Activated CD4-positive, alpha-beta memory T cell treated with anti-CD3 and anti-CD28 coated beads, Interleukin-2, amount 10 ng/mL, durations not matched to agents 7 days and 5 days (primary cell): Measurements from ENCODE around the gene PDE11A. TPM values are rescaled to one million over a fixed set of nuclear protein-coding genes. Genes with fewer than 3 reads are reported as not detected.

Experiments used
- CTCF ChIA-PET: fragments of 350-600 bp; sonication (Branson Sonifier 250); formaldehyde crosslinking; loops from one replicate; lab custom pipeline; 2021; ENCODE audit warnings: antibody characterized with exemption, inconsistent platforms; lab: Charles Lee
- POLR2A ChIA-PET: fragments of 350-600 bp; sonication (Branson Sonifier 250); formaldehyde crosslinking; loops from one replicate; lab custom pipeline; 2021; ENCODE audit warnings: antibody characterized with exemption; lab: Charles Lee
- DNase-seq: peaks from one replicate; pipeline ENCODE4 v3.0.0-alpha.2; 2020
- H3K27ac Mint-ChIP-seq: one replicate; pipeline ENCODE4 v1.8.0; 2021; ENCODE audit warnings: mild to moderate bottlenecking, mixed read lengths
- H3K27me3 Mint-ChIP-seq: one replicate; pipeline ENCODE4 v1.8.0; 2021; ENCODE audit warnings: mixed read lengths
- H3K36me3 Mint-ChIP-seq: one replicate; pipeline ENCODE4 v1.8.0; 2021; ENCODE audit warnings: low read depth, mixed read lengths
- H3K4me1 Mint-ChIP-seq: one replicate; pipeline ENCODE4 v1.8.0; 2021; ENCODE audit warnings: mixed read lengths
- H3K4me3 Mint-ChIP-seq: one replicate; pipeline ENCODE4 v1.8.0; 2021; ENCODE audit warnings: mild to moderate bottlenecking, mixed read lengths
- H3K9me3 Mint-ChIP-seq: one replicate; pipeline ENCODE4 v1.8.0; 2021; ENCODE audit warnings: mixed read lengths
- total RNA-seq, 2 experiments: library from RNA; stranded (reverse); gene quantifications; one replicate each; pipeline ENCODE4 v1.2.3, GENCODE V29; 2021

Gene PDE11A
- total RNA-seq, 2 experiments from 2014 or later, result not detected

DNA sequence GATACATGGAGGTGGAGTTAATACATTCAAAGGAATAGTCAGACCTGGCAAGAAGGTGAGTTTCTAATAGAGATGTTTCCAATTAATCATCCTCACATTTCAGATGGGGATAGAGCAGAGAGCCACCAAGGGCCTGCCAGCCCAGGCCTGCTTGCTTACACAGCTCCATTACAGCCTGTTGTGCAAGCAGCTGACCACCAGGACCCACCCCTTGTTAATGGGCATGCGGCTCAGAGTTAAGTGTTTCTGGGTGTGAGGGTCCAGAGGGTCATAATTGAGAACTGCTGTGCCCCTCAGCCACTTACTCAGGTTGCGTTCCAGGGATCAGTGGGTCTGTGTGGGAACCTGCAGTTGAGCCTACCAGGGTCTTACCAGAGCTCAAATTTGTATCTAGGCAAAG, 480.2 kb downstream of the PDE11A start:
- H3K27me3 Mint-ChIP-seq, result no peaks in the 10 kb centered on the region
- H3K4me3 Mint-ChIP-seq, result no peak overlapping the region
- H3K27ac Mint-ChIP-seq, result no peak overlapping the region
- H3K36me3 Mint-ChIP-seq, result no peaks in the 10 kb centered on the region
- POLR2A ChIA-PET, result no interaction called here
- CTCF ChIA-PET, result interaction anchor here (1.0 kb wide), 1 partner anchor 12 kb away, joined by 3 read pairs; no protein-coding TSS in a partner anchor
- DNase-seq, result no peak
- no peaks in the 10 kb centered on the region for H3K9me3 Mint-ChIP-seq
- H3K4me1 Mint-ChIP-seq, result no peaks in the 10 kb centered on the region

DNA sequence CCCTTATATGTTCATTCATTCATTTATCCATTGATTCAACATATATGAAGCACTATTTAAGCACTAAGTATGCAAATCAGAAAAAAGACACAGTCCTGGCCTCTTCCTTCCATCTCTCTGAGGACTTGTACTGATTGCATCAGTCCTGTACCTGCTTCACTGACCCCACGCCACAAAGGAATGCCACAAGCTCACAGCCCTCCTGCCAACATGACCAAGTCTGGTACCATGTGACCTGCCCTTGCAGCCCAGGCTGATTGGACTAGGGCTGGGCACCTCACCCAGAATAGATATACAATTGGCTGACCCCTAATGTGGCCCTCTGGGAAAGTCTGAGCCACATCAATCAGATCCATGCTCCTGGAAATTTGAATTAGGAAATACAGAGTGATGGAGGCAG, 483.4 kb downstream of the PDE11A start:
- no peaks in the 10 kb centered on the region for H3K4me1 Mint-ChIP-seq
- CTCF ChIA-PET, result interaction anchor here (0.7 kb wide), 1 partner anchor 22 kb away, joined by 4 read pairs; no protein-coding TSS in a partner anchor

DNA sequence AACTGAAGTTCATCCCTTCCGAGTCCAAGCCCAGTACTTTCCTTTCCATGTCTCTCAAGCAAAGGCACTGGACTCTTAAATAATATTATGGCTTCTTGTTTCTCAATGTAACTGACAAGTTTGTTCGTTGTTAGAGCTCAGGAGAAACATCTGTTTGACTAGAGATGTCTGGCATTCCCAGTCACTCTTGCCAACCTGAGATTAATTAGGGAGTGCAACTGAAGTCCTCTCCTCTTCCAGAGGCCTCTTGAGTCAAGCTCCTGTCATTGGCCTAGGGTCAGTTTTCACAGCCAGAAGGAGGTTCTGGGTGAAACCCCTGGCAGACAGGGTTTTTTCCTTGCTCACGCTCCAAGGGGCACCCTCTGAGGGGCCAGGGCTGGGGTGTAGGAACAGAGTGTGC, 483.9 kb downstream of the PDE11A start:
- no peak for DNase-seq
- ChIA-PET POLR2A (no interaction called here), CTCF (no interaction called here)
- no peak overlapping the region for H3K27ac Mint-ChIP-seq
- H3K36me3 Mint-ChIP-seq, result no peaks in the 10 kb centered on the region
- H3K4me1 Mint-ChIP-seq, result no peaks in the 10 kb centered on the region
- H3K27me3 Mint-ChIP-seq, result no peaks in the 10 kb centered on the region
- no peak overlapping the region for H3K4me3 Mint-ChIP-seq
- no peaks in the 10 kb centered on the region for H3K9me3 Mint-ChIP-seq

More for the DNA sequence above, 483.4 kb downstream of the PDE11A start:
- Mint-ChIP-seq H3K27ac (no peak overlapping the region), H3K9me3 (no peaks in the 10 kb centered on the region), H3K27me3 (no peaks in the 10 kb centered on the region), H3K4me3 (no peak overlapping the region), H3K36me3 (no peaks in the 10 kb centered on the region)
- no peak for DNase-seq
- POLR2A ChIA-PET, result no interaction called here

DNA sequence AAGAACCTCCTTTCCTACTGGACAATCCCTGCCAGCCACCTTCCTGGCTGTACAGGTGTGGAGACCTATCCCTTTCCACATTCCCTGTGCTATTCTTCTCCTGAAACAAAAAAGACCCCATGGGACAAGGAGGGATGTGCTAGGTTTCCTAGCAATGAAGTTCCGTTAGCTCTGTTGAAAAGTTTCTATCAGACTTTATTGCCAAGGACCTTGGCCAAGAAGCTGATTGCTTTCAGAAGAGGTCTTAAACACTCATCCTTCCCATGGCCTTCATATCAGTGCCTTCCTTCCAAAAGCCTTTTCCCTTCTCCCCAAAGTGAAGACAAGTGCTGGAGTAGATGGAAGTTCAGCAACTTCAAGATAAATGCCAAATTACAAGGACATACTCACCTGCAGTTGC, 485.2 kb downstream of the PDE11A start:
- CTCF ChIA-PET, result no interaction called here
- no peak overlapping the region for H3K27ac Mint-ChIP-seq
- POLR2A ChIA-PET, result no interaction called here
- H3K36me3 Mint-ChIP-seq, result no peaks in the 10 kb centered on the region
- no peak for DNase-seq
- H3K9me3 Mint-ChIP-seq, result no peaks in the 10 kb centered on the region
- no peak overlapping the region for H3K4me3 Mint-ChIP-seq
- H3K4me1 Mint-ChIP-seq, result no peaks in the 10 kb centered on the region
- H3K27me3 Mint-ChIP-seq, result no peaks in the 10 kb centered on the region

DNA sequence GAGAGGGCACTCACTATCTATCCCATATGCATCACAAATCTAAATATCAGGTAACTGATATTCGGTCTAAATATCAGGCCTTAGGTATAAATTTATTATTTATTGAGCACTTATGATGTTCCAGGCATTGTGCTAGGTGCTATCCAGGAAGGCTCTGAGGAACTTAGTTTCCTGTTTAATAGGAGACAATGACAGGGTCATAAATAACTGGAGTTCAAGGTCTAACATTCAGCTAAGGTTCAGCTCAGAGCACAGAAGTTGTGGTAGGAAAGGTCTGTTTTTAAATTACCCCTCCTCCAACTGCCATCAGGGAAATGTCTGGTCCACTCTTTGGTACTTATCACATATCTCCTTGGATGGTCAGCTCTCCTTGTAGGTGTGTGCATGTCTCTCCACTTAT, 486.4 kb downstream of the PDE11A start:
- no peaks in the 10 kb centered on the region for H3K27me3 Mint-ChIP-seq
- POLR2A ChIA-PET, result no interaction called here
- H3K27ac Mint-ChIP-seq, result no peak overlapping the region
- H3K9me3 Mint-ChIP-seq, result no peaks in the 10 kb centered on the region
- CTCF ChIA-PET, result no interaction called here
- H3K4me3 Mint-ChIP-seq, result no peak overlapping the region
- no peak for DNase-seq
- no peaks in the 10 kb centered on the region for H3K4me1 Mint-ChIP-seq
- no peaks in the 10 kb centered on the region for H3K36me3 Mint-ChIP-seq

DNA sequence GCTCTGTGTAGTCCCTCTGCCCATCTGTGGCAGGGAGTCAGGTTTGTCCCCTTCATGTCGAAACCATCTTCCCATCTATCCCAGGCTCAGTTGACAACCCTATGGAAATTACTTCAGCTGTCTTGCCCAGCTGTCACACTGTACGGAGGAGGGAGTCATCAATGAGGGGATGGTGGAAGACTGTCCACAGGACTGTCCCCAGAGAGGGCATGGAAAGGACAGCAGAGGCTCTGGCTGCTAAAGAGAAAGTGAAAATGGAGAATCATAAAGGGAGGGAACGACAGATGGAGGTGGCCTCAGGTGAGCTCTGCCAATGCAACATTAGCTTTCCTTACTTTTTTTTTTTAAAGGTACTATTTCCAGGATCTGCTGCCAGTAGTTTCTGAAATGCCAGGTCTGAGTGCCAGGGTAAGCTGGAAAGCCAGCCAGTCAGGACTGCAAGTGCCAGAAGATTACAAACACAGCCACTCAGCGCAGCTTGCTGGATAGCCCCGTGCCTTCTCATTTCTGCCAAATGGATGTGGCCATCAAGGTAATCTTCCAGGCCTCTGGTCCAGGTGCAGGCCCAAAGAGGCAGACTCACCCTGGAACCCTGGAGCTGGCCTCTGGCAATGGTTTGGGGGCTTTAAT, 487.2 kb downstream of the PDE11A start:
- no peak for DNase-seq
- POLR2A ChIA-PET, result no interaction called here
- CTCF ChIA-PET, result interaction anchor here (1.1 to 1.4 kb wide), 2 partner anchors 19 to 421 kb away, joined by 3 to 4 read pairs; no protein-coding TSS in a partner anchor
- no peaks in the 10 kb centered on the region for H3K36me3 Mint-ChIP-seq
- no peaks in the 10 kb centered on the region for H3K4me1 Mint-ChIP-seq
- H3K9me3 Mint-ChIP-seq, result no peaks in the 10 kb centered on the region
- no peak overlapping the region for H3K4me3 Mint-ChIP-seq
- H3K27me3 Mint-ChIP-seq, result peaks cover 1% of the 10 kb centered on the region
- H3K27ac Mint-ChIP-seq, result no peak overlapping the region

DNA sequence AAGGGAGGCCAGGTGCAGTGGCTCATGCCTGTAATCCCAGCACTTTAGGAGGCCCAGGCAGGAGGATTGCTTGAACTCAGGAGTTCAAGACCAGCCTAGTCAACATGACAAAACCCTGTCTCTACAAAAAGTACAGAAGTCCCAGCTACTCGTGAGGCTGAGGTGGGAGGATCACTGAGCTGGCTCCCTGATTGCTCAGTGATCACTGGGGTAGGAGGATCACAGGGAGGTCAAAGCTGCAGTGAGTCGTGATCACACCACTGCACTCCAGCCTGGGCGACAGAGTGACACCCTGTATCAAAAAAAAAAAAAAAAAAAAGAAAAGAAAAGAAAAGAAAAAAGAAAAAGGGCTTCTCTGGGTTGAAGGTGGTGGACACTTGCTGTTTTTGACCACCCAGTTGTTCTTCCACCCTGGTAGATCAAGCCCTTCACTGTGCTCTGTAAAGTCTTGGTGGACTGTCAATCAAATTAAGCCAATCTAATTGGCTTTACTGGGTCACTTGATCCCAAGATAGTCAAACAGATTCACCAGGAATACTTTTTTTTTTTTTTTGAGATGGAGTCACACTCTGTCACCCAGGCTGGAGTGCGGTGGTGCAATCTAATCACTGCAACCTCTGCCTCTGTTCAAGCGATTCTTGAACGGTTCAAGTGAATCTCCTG, 488.4 kb downstream of the PDE11A start:
- Mint-ChIP-seq H3K27ac (no peak overlapping the region), H3K4me1 (no peaks in the 10 kb centered on the region), H3K27me3 (peaks cover 1% of the 10 kb centered on the region), H3K4me3 (no peak overlapping the region), H3K9me3 (no peaks in the 10 kb centered on the region), H3K36me3 (no peaks in the 10 kb centered on the region)
- CTCF ChIA-PET, result interaction anchor here (1.4 kb wide), 1 partner anchor 20 kb away, joined by 4 read pairs; no protein-coding TSS in a partner anchor
- POLR2A ChIA-PET, result no interaction called here
- no peak for DNase-seq

DNA sequence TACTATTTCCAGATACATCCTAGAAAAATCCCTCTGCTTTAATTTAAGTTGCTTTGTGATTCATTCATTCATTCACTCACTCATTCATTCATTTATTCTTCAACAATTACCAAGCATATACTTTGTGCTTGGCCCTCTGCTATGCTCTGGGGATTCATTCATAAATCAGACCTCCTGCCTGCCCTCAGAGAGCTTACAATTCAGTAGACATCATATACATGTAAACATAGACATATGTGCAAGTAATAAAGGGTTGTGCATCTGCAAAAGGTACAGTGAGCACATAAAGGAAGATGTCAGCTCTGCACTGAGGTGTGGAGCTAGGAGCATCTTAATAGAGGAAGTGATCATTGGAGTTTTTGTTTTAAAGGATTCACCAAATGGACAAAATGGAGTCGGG, 490.6 kb downstream of the PDE11A start:
- Mint-ChIP-seq H3K27ac (no peak overlapping the region), H3K27me3 (peaks cover 1% of the 10 kb centered on the region), H3K4me1 (no peaks in the 10 kb centered on the region), H3K9me3 (no peaks in the 10 kb centered on the region), H3K4me3 (no peak overlapping the region), H3K36me3 (no peaks in the 10 kb centered on the region)
- DNase-seq, result no peak
- CTCF ChIA-PET, result no interaction called here
- POLR2A ChIA-PET, result no interaction called here

DNA sequence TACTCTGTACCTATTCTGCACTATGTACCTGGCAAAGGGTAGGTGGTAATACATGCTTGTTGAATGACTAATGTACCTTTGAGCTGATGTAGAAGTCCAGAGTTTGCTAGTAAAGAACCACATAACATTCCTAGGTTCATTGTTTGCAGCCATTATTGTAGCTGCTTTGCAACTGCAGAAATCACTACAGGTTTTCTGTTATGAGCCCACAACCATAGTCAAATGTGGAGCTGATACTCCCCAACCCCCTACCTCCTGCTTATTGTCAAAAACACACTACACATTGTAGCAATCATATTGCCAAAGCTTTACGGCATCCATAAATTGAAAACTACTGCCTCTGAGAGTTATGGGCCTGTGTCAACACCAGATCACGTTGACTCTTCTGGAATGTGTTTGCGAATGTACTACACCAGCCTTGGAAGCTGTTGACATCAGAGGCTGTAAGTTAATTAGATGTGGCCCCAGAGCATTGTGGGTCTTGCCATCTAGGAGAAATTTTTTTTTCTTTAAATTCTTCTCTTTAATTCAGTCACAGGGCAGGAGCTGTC, 493.0 kb downstream of the PDE11A start:
- POLR2A ChIA-PET, result no interaction called here
- CTCF ChIA-PET, result no interaction called here
- H3K27me3 Mint-ChIP-seq, result peaks cover 1% of the 10 kb centered on the region

DNA sequence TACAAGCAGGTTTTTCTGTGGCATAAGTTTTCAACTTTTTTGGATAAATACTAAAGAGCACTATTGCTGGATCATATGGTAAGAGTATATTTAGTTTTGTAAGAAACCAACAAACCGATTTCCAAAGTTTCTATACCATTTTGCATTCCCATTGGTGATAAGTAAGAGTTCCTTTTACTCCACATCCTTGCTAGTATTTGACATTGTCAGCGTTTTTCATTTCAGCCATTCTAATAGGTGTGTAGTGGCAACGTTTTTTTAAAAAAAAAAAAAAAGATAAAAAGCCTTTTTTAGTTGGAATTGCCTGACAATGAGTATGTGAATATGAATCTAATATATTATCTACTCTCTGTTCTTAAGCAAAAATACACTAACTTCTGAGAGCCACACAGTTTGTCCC, 494.1 kb downstream of the PDE11A start:
- Mint-ChIP-seq H3K36me3 (no peaks in the 10 kb centered on the region), H3K4me3 (no peak overlapping the region), H3K9me3 (no peaks in the 10 kb centered on the region), H3K4me1 (no peaks in the 10 kb centered on the region), H3K27ac (no peak overlapping the region), H3K27me3 (peaks cover 1% of the 10 kb centered on the region)
- CTCF ChIA-PET, result no interaction called here
- no peak for DNase-seq
- POLR2A ChIA-PET, result no interaction called here

More for the DNA sequence above, 493.0 kb downstream of the PDE11A start:
- Mint-ChIP-seq H3K4me3 (no peak overlapping the region), H3K4me1 (no peaks in the 10 kb centered on the region), H3K27ac (no peak overlapping the region), H3K36me3 (no peaks in the 10 kb centered on the region), H3K9me3 (no peaks in the 10 kb centered on the region)
- no peak for DNase-seq

DNA sequence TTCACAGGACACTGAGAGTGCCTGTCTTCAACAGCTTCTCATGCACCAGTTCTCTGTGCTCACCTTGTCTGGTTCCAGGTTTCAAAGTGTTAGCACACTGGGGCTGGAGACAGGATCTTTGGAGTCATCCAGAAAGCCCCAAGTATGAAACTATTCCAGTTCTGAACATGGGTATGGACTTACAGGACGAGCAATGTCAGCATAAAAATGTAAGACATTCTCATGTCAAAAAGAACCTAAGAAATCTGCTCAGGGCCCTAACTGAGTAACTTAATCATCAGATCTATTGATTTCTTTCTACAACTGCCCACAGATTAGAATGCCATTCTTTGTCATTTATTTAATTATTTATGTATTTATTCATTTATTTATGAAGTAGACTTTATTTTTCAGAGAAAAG, 495.5 kb downstream of the PDE11A start:
- H3K36me3 Mint-ChIP-seq, result no peaks in the 10 kb centered on the region
- ChIA-PET CTCF (no interaction called here), POLR2A (no interaction called here)
- H3K4me3 Mint-ChIP-seq, result no peak overlapping the region
- no peak overlapping the region for H3K27ac Mint-ChIP-seq
- H3K27me3 Mint-ChIP-seq, result peaks cover 4% of the 10 kb centered on the region
- H3K4me1 Mint-ChIP-seq, result no peaks in the 10 kb centered on the region
- DNase-seq, result no peak
- no peaks in the 10 kb centered on the region for H3K9me3 Mint-ChIP-seq

DNA sequence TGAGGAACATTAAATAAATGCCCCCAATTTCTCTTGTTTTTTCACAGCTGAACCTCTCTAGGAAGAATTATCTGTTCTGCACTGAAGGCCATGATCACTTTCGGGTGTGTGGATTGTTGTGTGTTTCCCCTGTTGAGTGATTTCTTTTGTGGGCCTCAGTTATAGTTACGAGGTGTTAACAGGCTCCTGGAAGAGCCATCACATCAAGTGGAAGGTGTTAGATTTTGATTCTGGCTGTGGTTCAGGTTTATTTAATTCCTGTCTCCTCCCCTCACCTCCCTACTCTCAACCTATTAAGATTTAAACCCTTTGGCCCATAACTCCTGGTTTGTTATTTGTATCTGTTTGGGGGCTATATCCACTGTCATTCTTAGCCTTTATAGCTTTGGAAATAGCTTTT, 497.2 kb downstream of the PDE11A start:
- Mint-ChIP-seq H3K4me1 (no peaks in the 10 kb centered on the region), H3K27me3 (peaks cover 3% of the 10 kb centered on the region), H3K9me3 (no peaks in the 10 kb centered on the region), H3K36me3 (no peaks in the 10 kb centered on the region), H3K27ac (no peak overlapping the region), H3K4me3 (no peak overlapping the region)
- CTCF ChIA-PET, result no interaction called here
- POLR2A ChIA-PET, result no interaction called here
- no peak for DNase-seq

DNA sequence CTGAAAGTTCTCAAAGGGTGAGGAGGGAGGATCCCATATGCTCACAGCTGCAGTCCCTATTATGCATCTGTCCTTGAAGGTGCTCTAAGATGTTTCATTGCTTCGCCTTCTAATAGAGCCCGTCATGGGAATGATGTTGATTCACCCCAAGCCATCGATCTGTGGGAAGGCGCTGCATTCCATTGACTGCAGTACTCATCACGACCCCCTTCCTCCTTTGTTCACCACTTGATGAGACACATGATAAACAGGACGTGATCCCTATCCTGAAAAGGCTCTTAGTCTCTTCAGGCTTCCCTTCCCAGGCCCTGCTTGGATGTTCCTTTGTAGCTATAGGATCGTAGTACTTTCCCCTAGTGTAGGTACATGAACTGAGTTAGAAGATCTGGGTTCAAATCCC, 498.2 kb downstream of the PDE11A start:
- Mint-ChIP-seq H3K36me3 (no peaks in the 10 kb centered on the region), H3K9me3 (no peaks in the 10 kb centered on the region), H3K4me3 (no peak overlapping the region), H3K27ac (no peak overlapping the region), H3K4me1 (no peaks in the 10 kb centered on the region), H3K27me3 (peaks cover 3% of the 10 kb centered on the region)
- ChIA-PET POLR2A (no interaction called here), CTCF (no interaction called here)
- DNase-seq, result no peak
